ENCODE measurements around the gene ADGRA3. TPM values are rescaled to one million over a fixed set of nuclear protein-coding genes. Genes with fewer than 3 reads are reported as not detected.

Gene ADGRA3
- total RNA-seq, 1 experiment from 2014 or later = 56.5 TPM

DNA sequence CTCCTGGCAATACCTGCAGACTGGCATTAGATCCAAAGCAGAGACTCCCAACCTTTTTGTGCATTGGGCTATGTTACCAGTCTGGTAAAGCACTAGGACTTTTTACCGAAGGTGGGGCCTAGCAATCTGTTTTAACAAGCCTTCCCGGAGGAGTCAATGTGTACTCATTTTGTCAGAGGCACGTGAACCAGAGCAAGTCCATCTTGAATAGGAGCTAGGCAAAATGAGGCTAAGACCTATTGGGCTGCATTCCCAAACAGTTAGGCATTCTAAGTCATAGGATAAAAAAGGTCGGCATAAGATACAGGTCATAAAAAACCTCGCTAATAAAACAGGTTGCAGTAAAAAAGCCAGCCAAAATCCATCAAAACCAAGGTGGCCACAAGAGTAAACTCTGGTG, 22.3 kb downstream of the ADGRA3 start:
- Histone ChIP-seq H3K79me1 (ENCODE audit: insufficient read depth, low read depth, low read length, poor library complexity, severe bottlenecking) (peaks cover 5% of the 10 kb centered on the region), H3K4ac (ENCODE audit: low read depth, low read length) (no peak overlapping the region), H2AK5ac (ENCODE audit: insufficient read length, low read length) (no peak overlapping the region), H2BK12ac (ENCODE audit: insufficient read length, low read depth, low read length) (no peak overlapping the region), H3K4me1 (ENCODE audit: insufficient read depth, low read length) (peaks cover 6% of the 10 kb centered on the region; the same call in 1 of the 2 replicates), H3K23ac (ENCODE audit: insufficient read length, low read depth, low read length) (no peak overlapping the region), H3K27me3 (ENCODE audit: insufficient read depth, low read length) (no peaks in the 10 kb centered on the region), H3T11ph (ENCODE audit: low read length) (no peak overlapping the region), H2BK20ac (ENCODE audit: low read depth, low read length, poor library complexity, severe bottlenecking) (no peak overlapping the region), H2BK15ac (ENCODE audit: low read depth, low read length) (no peak overlapping the region), H3K56ac (ENCODE audit: insufficient read length, low read depth, low read length) (no peak overlapping the region), H3K18ac (ENCODE audit: insufficient read length, low read depth, low read length) (no peak overlapping the region), H2BK5ac (ENCODE audit: insufficient read length, low read length) (no peak overlapping the region), H3K23me2 (ENCODE audit: insufficient read length, low read depth, low read length, poor library complexity, severe bottlenecking) (no peaks in the 10 kb centered on the region), H2AFZ (ENCODE audit: low read length) (no peak overlapping the region), H3K4me2 (ENCODE audit: insufficient read depth, insufficient read length, low read length) (no peak overlapping the region), H4K5ac (ENCODE audit: insufficient read length, low read depth, low read length) (no peak overlapping the region), H4K20me1 (ENCODE audit: control insufficient read depth, insufficient read depth, insufficient read length) (no peaks in the 10 kb centered on the region), H3K27ac (ENCODE audit: insufficient read length, low read depth, low read length) (no peak overlapping the region), H3K79me2 (ENCODE audit: insufficient read depth, low read length) (peaks cover 25% of the 10 kb centered on the region; the same call in 1 of the 2 replicates), H3K9me3 (ENCODE audit: control insufficient read depth, low read depth, low read length) (no peaks in the 10 kb centered on the region), H4K8ac (replicated peaks; ENCODE audit: insufficient read length, low read depth, low read length) (no peak overlapping the region), H4K91ac (ENCODE audit: insufficient read length, low read depth, low read length) (no peak overlapping the region), H3K9ac (ENCODE audit: extremely low read depth, insufficient read length, low read length) (no peak overlapping the region), H2BK120ac (ENCODE audit: low read depth, low read length, poor library complexity, severe bottlenecking) (no peak overlapping the region), H3K14ac (ENCODE audit: insufficient read depth, low read length) (no peak overlapping the region)
- Mint-ChIP-seq H3K4me1 (peaks cover 33 to 40% of the 10 kb centered on the region in 2 experiments), H3K27me3 (ENCODE audit: low read depth) (no peaks in the 10 kb centered on the region), H3K9me3 (no peaks in the 10 kb centered on the region), H3K4me3 (no peak overlapping the region), H3K36me3 (ENCODE audit: insufficient read depth in 1 of 3, low read depth in 3 of 3) (peaks cover 2 to 10% (median 10%) of the 10 kb centered on the region in 3 experiments; a peak in 5 of 7 replicates), H3K27ac (0 out of 7 replicates have a peak overlapping the region, but pooled peaks of 1 of the 3 experiments have one; percentile 67)
- WGBS (ENCODE audit: extremely low coverage, insufficient read length, low lambda C conversion rate) = no CpG with 5 or more reads among the region's 5 CpGs
- DNase-seq = no peak
- TF ChIP-seq, protein P1, sequence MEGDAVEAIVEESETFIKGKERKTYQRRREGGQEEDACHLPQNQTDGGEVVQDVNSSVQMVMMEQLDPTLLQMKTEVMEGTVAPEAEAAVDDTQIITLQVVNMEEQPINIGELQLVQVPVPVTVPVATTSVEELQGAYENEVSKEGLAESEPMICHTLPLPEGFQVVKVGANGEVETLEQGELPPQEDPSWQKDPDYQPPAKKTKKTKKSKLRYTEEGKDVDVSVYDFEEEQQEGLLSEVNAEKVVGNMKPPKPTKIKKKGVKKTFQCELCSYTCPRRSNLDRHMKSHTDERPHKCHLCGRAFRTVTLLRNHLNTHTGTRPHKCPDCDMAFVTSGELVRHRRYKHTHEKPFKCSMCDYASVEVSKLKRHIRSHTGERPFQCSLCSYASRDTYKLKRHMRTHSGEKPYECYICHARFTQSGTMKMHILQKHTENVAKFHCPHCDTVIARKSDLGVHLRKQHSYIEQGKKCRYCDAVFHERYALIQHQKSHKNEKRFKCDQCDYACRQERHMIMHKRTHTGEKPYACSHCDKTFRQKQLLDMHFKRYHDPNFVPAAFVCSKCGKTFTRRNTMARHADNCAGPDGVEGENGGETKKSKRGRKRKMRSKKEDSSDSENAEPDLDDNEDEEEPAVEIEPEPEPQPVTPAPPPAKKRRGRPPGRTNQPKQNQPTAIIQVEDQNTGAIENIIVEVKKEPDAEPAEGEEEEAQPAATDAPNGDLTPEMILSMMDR (conservative IDR thresholded peaks at IDR 0.05) = no peak

All from H9 (cell line).